Astrocyte of the cerebellum (primary cell): ENCODE measurements around the gene FRMD6.

Source experiments
- DNase-seq: peaks from one replicate; pipeline ENCODE4 v3.0.0-alpha.2; 2011; ENCODE audit warnings: low read depth
- H3K4me3 ChIP-seq: 2 replicates; pipeline ENCODE4 v1.5.1; 2011; ENCODE audit warnings: mild to moderate bottlenecking, low read depth, low read length, moderate library complexity
- CTCF ChIP-seq: IDR thresholded peaks from 2 replicates; pipeline ENCODE4 v1.5.1; 2012; ENCODE audit warnings: low read length, low read depth, moderate library complexity, mild to moderate bottlenecking; ENCODE audit errors: missing control alignments
- in situ Hi-C: cut with HindIII; loops from 2 replicates; pipeline ENCODE4 v1.10.0; 2017; ENCODE audit warnings: low sequenced_read_pairs

FRMD6 gene

GRCh38 chr14:51668870-51669269 lies 17.2 kb downstream of the FRMD6 start:
- in situ Hi-C loops: no loop called here
- no peak for TF ChIP-seq CTCF
- H3K4me3 ChIP-seq: no peak overlapping the region
- no peak for DNase-seq

- in situ Hi-C loops: no loop called here
- H3K4me3 ChIP-seq: no peak overlapping the region
- TF ChIP-seq CTCF: no peak
- peak; percentile 73 for DNase-seq
These were observed 22.7 kb downstream of the FRMD6 start for GRCh38 chr14:51674294-51675002.

- no peak for DNase-seq
- no peak overlapping the region for H3K4me3 ChIP-seq
- in situ Hi-C loops: no loop called here
- TF ChIP-seq CTCF: no peak
These were observed 24.8 kb downstream of the FRMD6 start for GRCh38 chr14:51676549-51676948.

- peak; percentile 86 for DNase-seq
- H3K4me3 ChIP-seq: no peak overlapping the region
- in situ Hi-C loops: no loop called here
- TF ChIP-seq CTCF: no peak
These were observed 25.6 kb downstream of the FRMD6 start for GRCh38 chr14:51677266-51677665.

- H3K4me3 ChIP-seq: no peak overlapping the region
- DNase-seq: no peak
- in situ Hi-C loops: no loop called here
- TF ChIP-seq CTCF: no peak
These were observed 26.0 kb downstream of the FRMD6 start for GRCh38 chr14:51677738-51678137.

- no peak for DNase-seq
- no peak for TF ChIP-seq CTCF
- in situ Hi-C loops: no loop called here
These were observed 28.3 kb downstream of the FRMD6 start for GRCh38 chr14:51680031-51680430.

GRCh38 chr14:51681411-51681810 lies 29.7 kb downstream of the FRMD6 start:
- in situ Hi-C loops: no loop called here
- no peak overlapping the region for H3K4me3 ChIP-seq
- no peak for TF ChIP-seq CTCF

More at GRCh38 chr14:51680031-51680430, 28.3 kb downstream of the FRMD6 start:
- H3K4me3 ChIP-seq: no peak overlapping the region

More at GRCh38 chr14:51681411-51681810, 29.7 kb downstream of the FRMD6 start:
- no peak for DNase-seq
